GM10266 (cell line): ENCODE data around the gene CYP11A1.

ENCODE experiments used
- DNase-seq: peaks from one replicate; pipeline ENCODE4 v3.0.0; 2012; ENCODE audit errors: extremely low spot score
- CTCF ChIP-seq: IDR thresholded peaks from 2 replicates; pipeline ENCODE4 v1.5.1; 2012; ENCODE audit warnings: mild to moderate bottlenecking, low read depth; ENCODE audit not compliant: control insufficient read depth, insufficient read depth; ENCODE audit errors: missing control alignments

CYP11A1 gene

DNA sequence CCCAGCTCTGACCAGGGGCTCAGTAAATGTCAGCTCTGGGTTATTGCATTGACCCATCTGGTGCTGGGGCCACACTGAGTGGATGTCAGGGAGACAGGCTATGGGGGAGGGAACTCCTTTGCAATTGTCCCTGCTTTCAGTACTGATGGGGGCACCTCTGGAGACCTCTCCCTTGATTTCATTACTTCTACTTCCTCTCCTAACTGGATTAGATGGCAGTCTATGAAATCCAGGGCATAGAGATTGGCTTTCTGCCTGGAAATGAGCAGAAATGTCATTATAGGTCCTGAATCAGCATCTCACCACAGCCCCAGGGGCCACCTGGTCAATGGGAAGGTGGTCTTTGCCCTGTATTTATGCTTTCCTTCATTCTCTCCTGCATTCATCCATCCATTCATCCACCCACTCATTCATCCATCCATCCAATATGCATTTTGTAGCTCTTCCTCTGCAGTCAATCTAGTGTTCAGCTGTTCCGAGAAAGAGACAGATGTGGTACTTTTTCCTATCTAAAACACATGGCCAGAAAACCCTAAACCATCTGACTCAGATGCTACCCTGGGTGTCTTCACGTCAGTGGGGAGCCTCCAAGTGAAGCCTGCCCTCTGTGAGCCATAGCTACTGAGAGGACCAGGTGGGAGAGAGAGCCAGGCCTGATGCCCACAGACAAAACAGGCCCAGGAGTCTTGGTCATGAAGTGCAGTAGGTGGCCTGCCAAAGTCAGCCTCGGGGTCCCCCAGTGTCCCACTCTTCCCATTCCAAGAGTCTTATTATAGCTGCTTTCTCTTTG, 74.2 kb downstream of the CYP11A1 start:
- no peak for TF ChIP-seq CTCF
- DNase-seq, result no peak

GRCh38 chr15:74291101-74292071, 76.1 kb downstream of the CYP11A1 start:
- TF ChIP-seq CTCF, result no peak
- peak; percentile 83 for DNase-seq

DNA sequence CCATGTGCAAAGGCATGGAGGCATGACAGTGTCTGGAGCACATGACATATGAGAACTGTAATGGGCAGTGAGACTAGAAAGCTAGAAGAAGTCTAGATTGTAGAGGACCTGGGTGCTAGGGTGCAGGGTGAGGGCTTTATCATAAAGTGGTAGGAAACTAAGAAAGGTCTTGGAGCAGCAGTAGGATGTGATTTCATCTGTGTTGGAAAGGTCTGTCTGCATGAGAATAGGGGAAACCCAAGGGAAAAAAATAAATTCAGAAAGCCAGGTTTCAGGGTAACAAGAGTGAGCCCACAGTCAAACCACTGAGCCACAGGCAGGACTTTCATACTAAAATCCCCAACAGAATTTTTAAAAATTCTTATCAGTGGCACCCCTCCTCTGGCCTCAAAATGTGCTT, 76.8 kb downstream of the CYP11A1 start:
- TF ChIP-seq CTCF, result no peak
- DNase-seq, result no peak

- no peak for TF ChIP-seq CTCF
- DNase-seq, result no peak
Measured at GRCh38 chr15:74289671-74290070, 77.8 kb downstream of the CYP11A1 start.
